Dermis blood vessel endothelial cell (primary cell): ENCODE results near the gene GJB5. TPM values are rescaled to one million over a fixed set of nuclear protein-coding genes. Genes with fewer than 3 reads are reported as not detected.

Experiments used
- DNase-seq: peaks from one replicate; pipeline ENCODE4 v3.0.0; 2010
- total RNA-seq: library from RNA; depleted of rRNA; stranded (reverse); fragments of >200 nt; gene quantifications from 2 replicates; pipeline ENCODE4 v1.2.3, GENCODE V29; 2014

Gene GJB5
- total RNA-seq, 1 donor from 2014 or later, result 0.17 TPM

DNA sequence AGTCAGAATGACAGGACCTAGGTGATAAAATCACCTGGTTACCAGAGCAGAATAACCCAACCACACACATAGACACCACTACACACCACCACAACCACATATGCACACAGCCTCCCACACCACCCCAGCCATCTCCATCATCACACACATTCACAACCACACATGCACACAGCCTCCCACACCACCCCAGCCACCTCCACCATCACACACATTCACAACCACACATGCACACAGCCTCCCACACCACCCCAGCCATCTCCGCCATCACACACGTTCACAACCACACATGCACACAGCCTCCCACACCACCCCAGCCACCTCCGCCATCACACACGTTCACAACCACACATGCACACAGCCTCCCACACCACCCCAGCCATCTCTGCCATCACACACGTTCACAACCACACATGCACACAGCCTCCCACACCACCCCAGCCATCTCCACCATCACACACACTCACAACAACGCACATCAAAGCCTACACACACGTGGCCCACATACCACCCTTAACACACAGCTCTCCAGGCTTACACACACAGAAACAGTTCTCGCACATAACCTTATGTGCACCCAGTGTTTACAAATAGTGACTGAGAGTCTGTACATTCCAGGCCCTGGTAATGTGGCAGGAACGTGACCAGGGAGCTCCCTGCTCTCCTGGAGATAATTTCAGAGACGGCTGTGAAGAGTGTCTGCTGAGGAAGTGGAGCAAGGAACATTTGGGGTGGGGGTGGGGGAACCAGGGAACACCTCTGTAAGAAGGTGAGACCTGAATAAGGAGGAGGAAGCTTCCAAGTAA, 22.9 kb downstream of the GJB5 start:
- DNase-seq, result no peak

DNA sequence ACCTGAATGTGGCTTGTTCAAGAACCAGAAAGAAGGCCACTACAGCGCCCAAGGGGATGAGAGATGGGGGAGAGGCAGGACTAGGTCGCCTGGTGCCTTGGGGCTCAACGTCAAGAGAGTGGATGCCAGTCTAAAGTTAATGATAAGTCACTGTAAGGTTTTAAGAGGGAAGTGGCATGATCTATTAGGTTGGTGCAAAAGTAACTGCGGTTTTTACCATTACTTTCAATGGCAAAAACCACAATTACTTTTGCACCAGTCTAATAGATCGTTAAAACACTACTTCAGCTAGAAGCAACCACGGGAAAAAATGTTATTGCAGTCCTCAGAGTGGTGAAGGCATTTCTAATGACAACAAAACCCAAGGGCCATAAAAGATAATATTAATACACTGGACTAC, 23.5 kb downstream of the GJB5 start:
- no peak for DNase-seq

DNA sequence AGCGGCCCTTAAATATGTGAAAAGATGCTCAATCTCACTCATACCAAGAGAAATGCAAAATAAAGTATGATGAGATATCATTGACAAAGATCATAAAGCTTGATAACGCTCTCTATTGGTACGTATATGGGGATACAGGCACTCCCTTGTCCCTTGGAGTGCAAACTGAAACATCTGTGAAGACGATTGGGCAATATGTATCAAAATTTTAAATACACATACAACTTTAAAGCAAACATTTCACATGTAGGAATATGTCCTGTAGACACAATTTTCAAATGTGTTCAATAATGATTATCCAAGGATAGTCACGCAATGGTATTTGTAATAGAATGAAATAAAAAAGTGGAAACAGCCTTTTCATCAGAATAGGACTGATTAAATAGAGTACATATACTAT, 24.2 kb downstream of the GJB5 start:
- no peak for DNase-seq

- no peak for DNase-seq
These were observed 24.7 kb downstream of the GJB5 start for GRCh38 chr1:34779526-34779925.

DNA sequence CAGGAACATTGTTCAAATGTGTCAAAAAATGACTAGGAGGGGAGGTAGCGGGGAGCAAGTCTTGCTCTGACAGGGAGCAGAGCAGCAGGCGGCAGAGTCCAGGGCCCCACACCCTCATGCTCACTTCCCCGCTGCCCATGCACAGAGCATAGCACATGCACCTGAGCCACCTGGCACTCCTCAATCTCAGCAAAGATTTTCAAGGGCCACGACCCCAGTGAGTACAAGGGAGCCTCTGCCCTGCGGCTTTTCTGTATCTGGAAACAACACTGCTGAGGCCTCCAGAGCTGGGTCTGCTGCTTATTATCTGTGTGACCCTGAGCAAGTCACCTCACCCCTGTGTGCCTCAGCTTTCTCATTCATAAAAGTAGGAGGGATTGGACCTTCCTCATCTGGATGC, 25.1 kb downstream of the GJB5 start:
- no peak for DNase-seq

GRCh38 chr1:34780528-34780927, 25.7 kb downstream of the GJB5 start:
- DNase-seq, result no peak

- DNase-seq, result no peak
These were observed 26.4 kb downstream of the GJB5 start, which contains the start of gene GJB3 for GRCh38 chr1:34781071-34781843. Gene GJB3, plus strand, starts transcription at chr1:34781214. Its CDS starts 3,549 bp downstream, at chr1:34784763.

- DNase-seq, result no peak
These were observed 27.1 kb downstream of the GJB5 start for GRCh38 chr1:34781844-34782391.

- DNase-seq, result no peak
These were observed 29.9 kb downstream of the GJB5 start for GRCh38 chr1:34784751-34785221.

DNA sequence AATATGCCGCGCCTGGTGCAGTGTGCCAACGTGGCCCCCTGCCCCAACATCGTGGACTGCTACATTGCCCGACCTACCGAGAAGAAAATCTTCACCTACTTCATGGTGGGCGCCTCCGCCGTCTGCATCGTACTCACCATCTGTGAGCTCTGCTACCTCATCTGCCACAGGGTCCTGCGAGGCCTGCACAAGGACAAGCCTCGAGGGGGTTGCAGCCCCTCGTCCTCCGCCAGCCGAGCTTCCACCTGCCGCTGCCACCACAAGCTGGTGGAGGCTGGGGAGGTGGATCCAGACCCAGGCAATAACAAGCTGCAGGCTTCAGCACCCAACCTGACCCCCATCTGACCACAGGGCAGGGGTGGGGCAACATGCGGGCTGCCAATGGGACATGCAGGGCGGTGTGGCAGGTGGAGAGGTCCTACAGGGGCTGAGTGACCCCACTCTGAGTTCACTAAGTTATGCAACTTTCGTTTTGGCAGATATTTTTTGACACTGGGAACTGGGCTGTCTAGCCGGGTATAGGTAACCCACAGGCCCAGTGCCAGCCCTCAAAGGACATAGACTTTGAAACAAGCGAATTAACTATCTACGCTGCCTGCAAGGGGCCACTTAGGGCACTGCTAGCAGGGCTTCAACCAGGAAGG, 30.5 kb downstream of the GJB5 start:
- DNase-seq, result no peak

DNA sequence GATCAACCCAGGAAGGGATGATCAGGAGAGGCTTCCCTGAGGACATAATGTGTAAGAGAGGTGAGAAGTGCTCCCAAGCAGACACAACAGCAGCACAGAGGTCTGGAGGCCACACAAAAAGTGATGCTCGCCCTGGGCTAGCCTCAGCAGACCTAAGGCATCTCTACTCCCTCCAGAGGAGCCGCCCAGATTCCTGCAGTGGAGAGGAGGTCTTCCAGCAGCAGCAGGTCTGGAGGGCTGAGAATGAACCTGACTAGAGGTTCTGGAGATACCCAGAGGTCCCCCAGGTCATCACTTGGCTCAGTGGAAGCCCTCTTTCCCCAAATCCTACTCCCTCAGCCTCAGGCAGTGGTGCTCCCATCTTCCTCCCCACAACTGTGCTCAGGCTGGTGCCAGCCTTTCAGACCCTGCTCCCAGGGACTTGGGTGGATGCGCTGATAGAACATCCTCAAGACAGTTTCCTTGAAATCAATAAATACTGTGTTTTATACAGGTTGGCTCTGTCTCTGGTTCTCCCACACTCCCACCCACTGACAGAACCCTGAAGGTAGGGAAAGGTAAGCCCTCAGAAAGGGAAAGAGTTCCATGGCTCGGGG, 31.1 kb downstream of the GJB5 start:
- DNase-seq, result no peak

DNA sequence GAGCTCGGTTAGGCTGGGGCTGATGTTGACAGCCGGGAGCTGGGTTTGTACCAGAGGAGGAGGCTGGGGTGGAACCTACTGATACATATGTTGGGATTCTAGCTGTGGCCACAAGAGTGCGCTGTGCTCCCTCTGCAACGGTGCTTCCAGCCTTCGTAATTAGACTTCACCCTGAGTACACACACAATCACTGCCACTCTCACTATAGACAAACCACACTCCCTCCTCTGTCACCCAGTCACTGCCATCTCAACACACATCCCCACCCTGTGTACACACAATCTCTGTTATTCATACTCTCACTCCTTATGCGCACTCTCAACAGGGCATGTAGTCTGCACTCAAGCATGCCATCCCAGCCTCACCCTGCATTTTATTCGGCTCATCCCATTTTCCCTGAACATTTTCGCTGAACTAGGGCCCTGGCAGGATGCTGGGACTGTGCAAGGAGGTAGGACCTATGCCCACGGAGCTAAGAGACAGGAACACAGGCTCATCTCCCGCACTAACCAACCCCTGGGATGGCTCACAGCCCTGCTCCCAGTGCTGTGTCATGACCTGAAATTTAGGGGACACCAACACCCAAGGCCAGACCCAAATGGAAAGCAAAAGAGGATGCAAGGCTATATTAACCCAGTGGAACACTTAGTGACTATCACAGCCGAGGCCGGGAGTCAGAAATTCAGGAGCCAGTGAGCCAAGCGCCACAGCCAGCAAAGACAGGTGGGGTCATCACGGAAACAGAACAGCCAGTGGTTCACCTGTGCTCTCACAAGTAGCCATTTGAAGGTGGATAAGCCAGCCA, 31.9 kb downstream of the GJB5 start:
- DNase-seq, result peak; percentile 90

- peak; percentile 64 for DNase-seq
These were observed 32.9 kb downstream of the GJB5 start for GRCh38 chr1:34787461-34788420.

GRCh38 chr1:34790985-34791384, 36.1 kb downstream of the GJB5 start:
- DNase-seq, result no peak

DNA sequence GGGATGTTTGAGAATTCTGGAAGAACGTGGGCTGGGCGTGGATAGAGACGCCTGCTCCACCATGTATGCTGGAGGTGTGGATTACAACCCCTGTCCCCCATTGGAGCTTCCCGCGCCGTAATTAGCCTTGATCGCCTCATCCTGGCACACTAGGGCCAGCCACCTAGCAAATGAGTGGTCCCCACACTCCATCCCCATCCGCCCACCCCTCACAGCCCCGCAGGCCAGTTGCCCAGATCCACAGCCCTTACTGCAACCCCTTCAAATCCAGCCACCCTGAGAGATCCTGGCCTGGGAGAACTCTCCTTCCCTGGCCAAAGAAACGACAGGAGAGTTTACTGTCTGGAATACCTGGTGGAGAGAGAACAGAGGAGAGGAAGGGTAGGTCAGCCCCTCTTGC, 37.6 kb downstream of the GJB5 start:
- DNase-seq, result no peak

DNA sequence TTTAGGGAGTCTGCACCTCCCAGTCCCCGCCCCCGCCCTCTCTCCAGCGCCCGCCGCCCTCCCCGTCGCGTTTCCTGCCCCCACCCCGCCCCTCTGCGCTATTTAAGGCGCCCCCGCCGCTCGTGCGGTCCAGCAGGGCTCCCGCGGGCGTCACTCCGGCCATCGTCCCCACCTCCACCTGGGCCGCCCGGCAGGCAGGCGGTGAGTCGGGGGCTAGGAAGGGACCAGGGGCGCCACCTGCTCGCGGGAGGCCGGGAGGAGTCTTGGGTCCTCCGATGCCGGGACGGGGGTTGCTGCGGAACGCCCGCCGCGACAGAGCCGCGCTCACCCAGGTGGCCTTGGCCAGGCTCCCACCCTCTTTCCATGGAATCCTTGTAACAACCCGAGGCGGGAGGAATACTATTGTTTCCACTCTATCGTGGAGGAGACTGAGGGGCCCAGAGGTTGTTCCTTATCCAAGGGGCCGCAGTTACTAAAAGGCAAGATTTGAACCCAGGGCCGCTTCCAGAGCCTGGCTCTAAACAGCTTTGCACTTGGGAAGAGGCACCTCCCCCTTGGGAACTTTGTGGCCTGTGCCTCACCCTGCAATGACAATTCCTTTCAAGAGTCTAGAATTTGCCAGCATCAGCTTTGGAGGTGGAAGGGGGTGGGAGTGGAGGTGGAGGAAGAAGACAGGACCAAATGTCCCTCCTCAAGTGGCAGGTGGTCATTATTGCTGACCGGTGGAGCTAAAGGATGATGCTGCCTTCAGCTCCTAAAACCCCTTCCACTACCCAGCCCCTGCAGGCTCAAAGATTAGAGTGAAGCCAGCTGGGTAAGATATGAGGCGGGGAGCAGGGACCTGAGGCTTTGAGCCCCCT, 38.3 kb downstream of the GJB5 start, which contains the start of gene GJA4:
TSS of gene GJA4 (plus strand) at position 132 of the 860 bp plus-strand sequence. CDS start 1,215 bp downstream, outside the sequence.
- DNase-seq, result no peak

GRCh38 chr1:34794001-34794789, 39.3 kb downstream of the GJB5 start:
- no peak for DNase-seq

DNA sequence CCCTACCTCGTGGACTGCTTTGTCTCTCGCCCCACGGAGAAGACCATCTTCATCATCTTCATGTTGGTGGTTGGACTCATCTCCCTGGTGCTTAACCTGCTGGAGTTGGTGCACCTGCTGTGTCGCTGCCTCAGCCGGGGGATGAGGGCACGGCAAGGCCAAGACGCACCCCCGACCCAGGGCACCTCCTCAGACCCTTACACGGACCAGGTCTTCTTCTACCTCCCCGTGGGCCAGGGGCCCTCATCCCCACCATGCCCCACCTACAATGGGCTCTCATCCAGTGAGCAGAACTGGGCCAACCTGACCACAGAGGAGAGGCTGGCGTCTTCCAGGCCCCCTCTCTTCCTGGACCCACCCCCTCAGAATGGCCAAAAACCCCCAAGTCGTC, 39.9 kb downstream of the GJB5 start:
- no peak for DNase-seq
